ENCODE results near the gene TBCD.

The TBCD gene

GRCh38 chr17:82751571-82752370, at the start of gene TBCD:
Gene TBCD, plus strand, starts transcription at chr17:82752065. Its CDS starts 129 bp downstream, at chr17:82752194.
- H3K4me1 ChIP-seq (ENCODE audit: control insufficient read depth, insufficient read depth, low read length) = peaks cover 8% of the 10 kb centered on the region
- H3K36me3 ChIP-seq (ENCODE audit: control insufficient read depth in 2 of 2, insufficient read depth in 1 of 2, low read length in 2 of 2) = peaks cover 3 to 9% of the 10 kb centered on the region in 2 experiments
- H3K4me3 ChIP-seq (ENCODE audit: low read depth, low read length) = peak within 1 kb of the TSS; percentile 97
- ChIA-PET POLR2A (no interaction called here), CTCF (interaction anchor here (1.4 kb wide), 1 partner anchor 13 kb away, joined by 4 read pairs; no protein-coding TSS in a partner anchor)
- H3K9me3 ChIP-seq (ENCODE audit: control insufficient read depth, insufficient read depth, low read depth, low read length) = no peaks in the 10 kb centered on the region
- H3K27ac ChIP-seq (ENCODE audit: extremely low read depth, low read depth, low read length) = peak within 1 kb of the TSS; percentile 83
- TF ChIP-seq RBAK (tag by site-specific recombination; IDR thresholded peaks at IDR 0.05) = no peak
- TF ChIP-seq SP7 (tag by site-specific recombination; IDR thresholded peaks at IDR 0.05) = peak; percentile 77
- TF ChIP-seq INSM2 (tag by site-specific recombination; IDR thresholded peaks at IDR 0.05) = peak; percentile 76
- peak; percentile 86 for TF ChIP-seq KLF17 (tag by site-specific recombination; IDR thresholded peaks at IDR 0.05)
- TF ChIP-seq ZIC2 (tag by site-specific recombination; IDR thresholded peaks at IDR 0.05) = peak; percentile 36
- TF ChIP-seq ZNF785 (tag by site-specific recombination; IDR thresholded peaks at IDR 0.05) = peak; percentile 95; the same call in 1 of the 2 replicates
- TF ChIP-seq ZFP69B (tag by site-specific recombination; IDR thresholded peaks at IDR 0.05) = peak; percentile 98
- TF ChIP-seq ZNF776 (tag by site-specific recombination; IDR thresholded peaks at IDR 0.05; ENCODE audit: borderline replicate concordance) = no peak
- no peak for TF ChIP-seq ZNF580 (tag by site-specific recombination; IDR thresholded peaks at IDR 0.05)
- TF ChIP-seq HIC1 (tag by site-specific recombination; IDR thresholded peaks at IDR 0.05) = peak; percentile 20; the same call in 1 of the 2 replicates
- TF ChIP-seq OVOL3 (tag by site-specific recombination; IDR thresholded peaks at IDR 0.05) = no peak; the same call in 1 of the 2 replicates
- peak; percentile 77 for TF ChIP-seq ZNF76 (tag by site-specific recombination; IDR thresholded peaks at IDR 0.05; ENCODE audit: borderline replicate concordance, low read depth)
- no peak for TF ChIP-seq SALL2 (tag by site-specific recombination; IDR thresholded peaks at IDR 0.05; ENCODE audit: borderline replicate concordance)
- TF ChIP-seq KLF9 (tag by site-specific recombination; IDR thresholded peaks at IDR 0.05; ENCODE audit: low read depth) = peak; percentile 97
- peak; percentile 89 for TF ChIP-seq ZEB2 (tag by site-specific recombination; IDR thresholded peaks at IDR 0.05)
- TF ChIP-seq ZBTB26 (tag by site-specific recombination; optimal IDR thresholded peaks at IDR 0.05) = peak; percentile 98
- no peak for TF ChIP-seq PRDM1 (tag by site-specific recombination; IDR thresholded peaks at IDR 0.05)
- peak; percentile 88; the same call in 1 of the 2 replicates for TF ChIP-seq ZSCAN5A (tag by site-specific recombination; IDR thresholded peaks at IDR 0.05)
- TF ChIP-seq BCL11A (tag by site-specific recombination; IDR thresholded peaks at IDR 0.05; ENCODE audit: low read depth) = peak; percentile 70; the same call in 1 of the 2 replicates
- TF ChIP-seq ZNF2 (tag by site-specific recombination; IDR thresholded peaks at IDR 0.05) = peak; percentile 78; the same call in 1 of the 2 replicates
- no peak for TF ChIP-seq SCRT2 (tag by site-specific recombination; IDR thresholded peaks at IDR 0.05)
- 0 out of 2 replicates have a peak, but pooled peaks have one; percentile 35 for TF ChIP-seq ZBTB6 (tag by site-specific recombination; IDR thresholded peaks at IDR 0.05)
- TF ChIP-seq ZNF544 (tag by site-specific recombination; IDR thresholded peaks at IDR 0.05) = no peak
- peak; percentile 88 for TF ChIP-seq KLF7 (tag by site-specific recombination; IDR thresholded peaks at IDR 0.05; ENCODE audit: borderline replicate concordance)
- TF ChIP-seq PRDM6 (tag by site-specific recombination; IDR thresholded peaks at IDR 0.05) = no peak

All from HEK293 (cell line).